PC-9 (cell line): Measurements from ENCODE around the gene NAPSA. TPM values are rescaled to one million over a fixed set of nuclear protein-coding genes. Genes with fewer than 3 reads are reported as not detected.
A peak's percentile ranks its signal among the peaks of the same experiment; 100 is the strongest.

ENCODE experiments used
- BruUV-seq: library from RNA; stranded (reverse); fragments of 400-500 nt; replicated peaks from 2 replicates; lab custom pipeline; 2021; lab: Mats Ljungman, UMichigan
- CTCF ChIA-PET: fragments of 300-600 bp; sonication (Branson Sonifier 250); formaldehyde crosslinking; loops from one replicate; lab custom pipeline; 2022; ENCODE audit warnings: antibody characterized with exemption; lab: Charles Lee
- POLR2A ChIA-PET: fragments of 300-600 bp; sonication (Branson Sonifier 250); formaldehyde crosslinking; loops from one replicate; lab custom pipeline; 2022; ENCODE audit warnings: antibody characterized with exemption; ENCODE audit not compliant: unreplicated experiment; lab: Charles Lee
- DNase-seq, 2 experiments: peaks; one replicate each; pipeline versions ENCODE4 v3.0.0 to v3.0.0-alpha.2; 2015 to 2022; ENCODE audit warnings: mixed read lengths in 1 of 2
- H2AFZ ChIP-seq: fragments of 200-600 bp; sonication (generic); 2 replicates; pipeline ENCODE4 v1.8.1; 2017; ENCODE audit warnings: antibody characterized with exemption
- H3F3A ChIP-seq: fragments of 200-600 bp; sonication (generic); 2 replicates; pipeline ENCODE4 v1.8.1; 2017; ENCODE audit warnings: antibody characterized with exemption, mild to moderate bottlenecking, low read depth; ENCODE audit not compliant: insufficient read depth
- H3K27ac ChIP-seq: fragments of 200-600 bp; sonication (generic); 2 replicates; pipeline ENCODE4 v1.6.1; 2016; ENCODE audit warnings: mixed run types
- H3K27me3 ChIP-seq: fragments of 200-600 bp; sonication (generic); 2 replicates; pipeline ENCODE4 v1.6.1; 2016; ENCODE audit warnings: low read depth, mixed run types; ENCODE audit not compliant: insufficient read depth
- H3K36me3 ChIP-seq: fragments of 200-600 bp; sonication (generic); 2 replicates; pipeline ENCODE4 v1.6.1; 2016; ENCODE audit warnings: low read depth, mixed run types
- H3K4me1 ChIP-seq: fragments of 200-600 bp; sonication (generic); replicated peaks from 2 replicates; pipeline ENCODE4 v1.6.1; 2016; ENCODE audit warnings: mixed run types; ENCODE audit not compliant: insufficient read depth
- H3K4me2 ChIP-seq: fragments of 200-600 bp; sonication (generic); 2 replicates; pipeline ENCODE4 v1.6.1; 2017; ENCODE audit warnings: mixed run types
- H3K4me3 ChIP-seq: fragments of 200-600 bp; sonication (generic); 2 replicates; pipeline ENCODE4 v1.6.1; 2016; ENCODE audit warnings: mixed run types
- H3K79me2 ChIP-seq: fragments of 200-600 bp; sonication (generic); 2 replicates; pipeline ENCODE4 v1.6.1; 2017; ENCODE audit warnings: low read depth, mixed run types
- H3K9me2 ChIP-seq: fragments of 200-600 bp; sonication (generic); 2 replicates; pipeline ENCODE4 v1.8.1; 2017; ENCODE audit warnings: mild to moderate bottlenecking; ENCODE audit not compliant: insufficient read depth
- H3K9me3 ChIP-seq: fragments of 200-600 bp; sonication (generic); 2 replicates; pipeline ENCODE4 v1.8.1; 2016; ENCODE audit warnings: low read depth; ENCODE audit not compliant: insufficient read depth
- H4K20me1 ChIP-seq: fragments of 200-600 bp; sonication (generic); 2 replicates; pipeline ENCODE4 v1.8.1; 2017; ENCODE audit not compliant: insufficient read depth
- EZH2 ChIP-seq: fragments of 200-600 bp; sonication (generic); IDR thresholded peaks from 2 replicates; pipeline ENCODE4 v1.8.0; 2017; ENCODE audit warnings: antibody characterized with exemption, low read depth
- intact Hi-C: fragments of 100-400 bp; cut with micrococcal nuclease; formaldehyde crosslinking; loops from one replicate; pipeline ENCODE4 v1.10.0; 2022; ENCODE audit not compliant: unreplicated experiment
- total RNA-seq: library from RNA; stranded (reverse); gene quantifications from 2 replicates; pipeline ENCODE4 v1.2.3, GENCODE V29; 2021
- TF ChIP-seq, protein P1 (sequence below): fragments of 200-600 bp; sonication (generic); conservative IDR thresholded peaks from 2 replicates; pipeline ENCODE4 v1.6.1; 2017; ENCODE audit warnings: mixed run types, antibody characterized with exemption, mild to moderate bottlenecking, moderate library complexity

NAPSA gene
- total RNA-seq, 1 experiment from 2014 or later, result 1.7 TPM

DNA sequence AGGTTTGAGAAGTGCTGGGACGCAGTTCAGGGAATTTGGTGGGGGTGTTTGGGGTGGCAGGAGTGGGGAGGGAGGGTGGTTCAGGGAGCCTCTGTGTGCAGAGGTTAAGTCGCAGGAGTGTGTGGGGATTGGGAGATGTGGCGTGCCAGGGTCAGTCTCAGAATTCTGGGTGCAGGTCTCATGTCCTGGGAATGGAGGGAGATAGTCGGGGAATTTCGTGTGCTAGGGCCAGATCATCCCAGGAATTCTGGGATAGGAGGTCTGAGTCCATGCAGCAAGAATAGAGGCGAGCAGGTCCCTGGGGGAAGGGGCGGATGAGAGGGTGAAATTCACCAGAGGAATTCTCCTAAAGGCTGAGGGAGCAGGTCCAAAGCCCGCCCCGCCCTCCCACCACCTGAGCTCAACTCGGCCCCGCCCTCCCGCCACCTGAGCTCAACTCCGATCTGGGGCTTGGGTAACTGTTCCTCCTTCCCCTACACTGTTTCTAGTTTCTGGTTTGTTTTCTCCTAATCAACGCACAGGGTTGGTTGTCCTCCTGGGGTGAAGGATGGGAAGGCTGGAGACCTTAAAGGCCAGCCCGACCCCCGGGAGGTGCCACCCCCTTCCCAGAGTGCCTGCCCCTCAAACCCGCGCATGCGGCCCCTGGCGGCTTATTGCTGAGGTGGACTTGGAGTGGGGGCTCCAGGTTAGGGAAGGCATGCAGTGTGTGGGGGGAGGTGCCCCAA is 51.5 kb downstream of the NAPSA start:
- Histone ChIP-seq H3K9me2 (no peaks in the 10 kb centered on the region), H3K36me3 (no peaks in the 10 kb centered on the region), H3K27ac (no peak overlapping the region), H3K4me2 (peak overlapping the region; percentile 51), H3K4me3 (no peak overlapping the region), H3F3A (peaks cover 10% of the 10 kb centered on the region; the same call in 1 of the 2 replicates), H4K20me1 (peaks cover 6% of the 10 kb centered on the region; the same call in 1 of the 2 replicates), H3K4me1 (0 out of 2 replicates have a peak, but pooled peaks cover 3% of the 10 kb centered on the region), H3K9me3 (no peaks in the 10 kb centered on the region), H3K79me2 (no peaks in the 10 kb centered on the region), H3K27me3 (no peaks in the 10 kb centered on the region), H2AFZ (no peak overlapping the region)
- no peak for TF ChIP-seq EZH2
- BruUV-seq, result no TSS peak
- peak in 1 of 2 experiments; percentile 42 for DNase-seq
- POLR2A ChIA-PET, result interaction anchor here (0.6 to 1.0 kb wide), 3 partner anchors 13 to 1021 kb away, joined by 3 to 19 read pairs (median 3); partner anchors contain the start of gene KCNC3
- CTCF ChIA-PET, result no interaction called here
- intact Hi-C loops, result no loop called here

DNA sequence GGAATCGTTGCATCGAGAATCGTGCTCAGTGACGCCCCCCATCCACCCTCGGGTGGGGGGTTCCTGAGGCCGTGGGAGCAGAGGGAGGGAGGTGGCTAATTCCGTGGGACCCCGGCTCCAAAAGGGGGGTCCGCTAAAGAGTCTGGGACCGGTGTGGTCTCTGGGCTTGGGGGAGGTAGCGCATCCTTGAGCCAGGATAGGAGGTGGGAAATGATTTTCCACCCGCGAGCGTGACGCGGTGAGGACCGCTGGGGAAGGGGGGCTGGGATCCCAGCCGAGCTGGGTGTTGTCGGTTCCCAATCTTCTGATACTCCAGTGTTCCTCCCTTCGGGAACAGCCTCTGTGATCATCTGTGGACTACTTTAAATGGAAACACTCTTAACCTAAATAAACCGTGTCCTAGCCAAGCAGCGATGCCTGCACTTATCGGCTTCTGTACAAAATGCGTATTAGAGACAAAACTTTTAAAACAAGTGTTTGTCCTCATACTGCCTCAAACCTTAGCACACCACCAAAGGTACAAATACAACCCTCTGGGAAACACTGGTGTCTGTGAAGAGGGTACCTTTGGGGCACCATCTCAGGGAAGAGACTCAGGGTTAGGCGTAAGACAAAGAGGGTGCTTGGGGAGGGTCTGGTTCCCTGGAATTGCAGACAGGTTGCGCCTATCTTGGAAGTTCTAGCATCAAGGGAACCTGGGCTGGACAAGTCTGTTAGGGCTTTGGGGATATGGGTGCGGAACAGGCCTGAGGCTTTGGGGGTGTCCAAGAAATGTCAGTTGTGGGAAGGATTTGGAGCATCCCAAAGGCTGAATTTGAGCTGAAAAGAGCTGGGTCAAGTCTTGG is 52.2 kb downstream of the NAPSA start:
- no TSS peak for BruUV-seq
- Histone ChIP-seq H3K9me2 (no peaks in the 10 kb centered on the region), H3K4me3 (no peak overlapping the region), H3K27me3 (no peaks in the 10 kb centered on the region), H3K79me2 (no peaks in the 10 kb centered on the region), H3K4me2 (no peak overlapping the region), H3F3A (peaks cover 10% of the 10 kb centered on the region; the same call in 1 of the 2 replicates), H3K4me1 (0 out of 2 replicates have a peak, but pooled peaks cover 3% of the 10 kb centered on the region), H3K9me3 (no peaks in the 10 kb centered on the region), H3K27ac (no peak overlapping the region), H2AFZ (no peak overlapping the region), H4K20me1 (peaks cover 6% of the 10 kb centered on the region; the same call in 1 of the 2 replicates), H3K36me3 (no peaks in the 10 kb centered on the region)
- no peak for DNase-seq
- CTCF ChIA-PET, result no interaction called here
- intact Hi-C loops, result no loop called here
- POLR2A ChIA-PET, result interaction anchor here (0.6 to 1.0 kb wide), 3 partner anchors 12 to 1020 kb away, joined by 3 to 19 read pairs (median 3); partner anchors contain the start of gene KCNC3
- TF ChIP-seq, protein P1, sequence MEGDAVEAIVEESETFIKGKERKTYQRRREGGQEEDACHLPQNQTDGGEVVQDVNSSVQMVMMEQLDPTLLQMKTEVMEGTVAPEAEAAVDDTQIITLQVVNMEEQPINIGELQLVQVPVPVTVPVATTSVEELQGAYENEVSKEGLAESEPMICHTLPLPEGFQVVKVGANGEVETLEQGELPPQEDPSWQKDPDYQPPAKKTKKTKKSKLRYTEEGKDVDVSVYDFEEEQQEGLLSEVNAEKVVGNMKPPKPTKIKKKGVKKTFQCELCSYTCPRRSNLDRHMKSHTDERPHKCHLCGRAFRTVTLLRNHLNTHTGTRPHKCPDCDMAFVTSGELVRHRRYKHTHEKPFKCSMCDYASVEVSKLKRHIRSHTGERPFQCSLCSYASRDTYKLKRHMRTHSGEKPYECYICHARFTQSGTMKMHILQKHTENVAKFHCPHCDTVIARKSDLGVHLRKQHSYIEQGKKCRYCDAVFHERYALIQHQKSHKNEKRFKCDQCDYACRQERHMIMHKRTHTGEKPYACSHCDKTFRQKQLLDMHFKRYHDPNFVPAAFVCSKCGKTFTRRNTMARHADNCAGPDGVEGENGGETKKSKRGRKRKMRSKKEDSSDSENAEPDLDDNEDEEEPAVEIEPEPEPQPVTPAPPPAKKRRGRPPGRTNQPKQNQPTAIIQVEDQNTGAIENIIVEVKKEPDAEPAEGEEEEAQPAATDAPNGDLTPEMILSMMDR, result no peak
- no peak for TF ChIP-seq EZH2

DNA sequence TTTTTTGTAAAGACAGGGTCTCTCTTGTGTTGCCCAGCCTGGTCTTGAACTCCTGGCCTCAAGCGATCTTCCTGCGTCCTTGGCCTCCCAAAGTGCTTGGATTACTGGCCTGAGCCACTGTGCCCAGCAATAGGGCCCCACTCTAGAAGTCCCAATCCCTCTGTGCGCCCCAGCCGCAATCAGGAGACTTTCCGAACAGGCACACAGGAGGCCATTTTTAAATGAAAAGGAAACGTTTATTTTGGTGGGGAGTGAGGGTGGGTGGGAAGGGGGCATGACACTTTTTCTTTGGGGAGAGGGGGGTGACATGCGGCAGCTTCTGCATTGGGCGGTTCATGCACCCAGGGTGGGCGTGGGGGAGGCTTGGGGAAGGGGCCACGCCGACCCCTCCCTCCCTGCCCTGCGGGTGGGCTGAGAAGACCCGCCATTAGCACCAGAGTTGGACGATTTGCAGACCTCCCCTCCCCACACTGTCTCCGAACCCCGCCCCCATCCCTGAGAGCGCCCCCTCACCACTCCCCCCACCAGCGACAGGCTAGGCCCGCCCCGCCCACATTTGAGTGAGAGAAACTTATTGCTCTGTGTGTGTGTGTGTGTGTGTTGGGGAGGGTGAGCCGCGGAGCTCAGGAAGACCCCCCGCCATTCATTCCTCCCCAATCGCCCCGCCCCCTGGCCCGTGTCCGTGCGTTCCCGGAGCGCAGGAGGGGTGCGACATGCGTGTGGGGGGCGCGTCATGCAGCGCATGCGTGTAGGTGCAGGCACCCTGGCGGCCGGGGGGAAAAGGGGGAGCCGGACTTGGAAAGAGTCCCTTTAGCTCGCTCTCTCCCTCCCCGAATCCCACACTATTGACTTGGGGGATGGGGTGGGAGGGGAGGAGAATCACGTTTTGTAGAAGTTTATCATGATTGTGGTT is 53.5 kb downstream of the NAPSA start:
- TF ChIP-seq, protein P1, result no peak
- TF ChIP-seq EZH2, result no peak
- Histone ChIP-seq H3K9me2 (no peaks in the 10 kb centered on the region), H3K79me2 (no peaks in the 10 kb centered on the region), H3K4me1 (0 out of 2 replicates have a peak, but pooled peaks cover 3% of the 10 kb centered on the region), H2AFZ (no peak overlapping the region), H3K27ac (no peak overlapping the region), H3F3A (peaks cover 10% of the 10 kb centered on the region; the same call in 1 of the 2 replicates), H3K4me2 (no peak overlapping the region), H3K9me3 (no peaks in the 10 kb centered on the region), H3K4me3 (no peak overlapping the region), H3K27me3 (no peaks in the 10 kb centered on the region), H3K36me3 (no peaks in the 10 kb centered on the region), H4K20me1 (peaks cover 6% of the 10 kb centered on the region; the same call in 1 of the 2 replicates)
- intact Hi-C loops, result no loop called here
- ChIA-PET POLR2A (interaction anchor here (0.7 kb wide), 1 partner anchor 21 kb away, joined by 3 read pairs; no protein-coding TSS in a partner anchor), CTCF (interaction anchor here (0.7 to 0.9 kb wide), 2 partner anchors 75 to 109 kb away, joined by 5 to 13 read pairs; no protein-coding TSS in a partner anchor)
- no TSS peak for BruUV-seq
- DNase-seq, result no peak
